RWPE1 (cell line): ENCODE measurements around the gene PTBP3.

ENCODE experiments used
- CTCF ChIA-PET: fragments of 350-600 bp; sonication (Branson Sonifier 250); formaldehyde crosslinking; extraction: SDS; loops from one replicate; lab custom pipeline; 2021; lab: Yijun Ruan, JAX
- POLR2A ChIA-PET: fragments of 400-600 bp; formaldehyde crosslinking; extraction: SDS; loops from one replicate; lab custom pipeline; 2020; ENCODE audit warnings: antibody characterized with exemption; ENCODE audit not compliant: low non-redundant PET; lab: Yijun Ruan, JAX
- DNase-seq: peaks from one replicate; pipeline ENCODE4 v3.0.0; 2012; ENCODE audit warnings: low spot score
- H3K27ac ChIP-seq: fragments of 450-650 bp; 2 replicates; pipeline ENCODE4 v1.5.1; 2017
- CTCF ChIP-seq: fragments of 450-650 bp; conservative IDR thresholded peaks from 2 replicates; pipeline ENCODE4 v1.5.1; 2017; ENCODE audit warnings: low read depth, mild to moderate bottlenecking

PTBP3 gene

GRCh38 chr9:112360047-112360804, 26.8 kb upstream of the PTBP3 start:
- DNase-seq = no peak
- TF ChIP-seq CTCF = no peak
- ChIA-PET CTCF (interaction anchor here (0.6 to 3.5 kb wide), 9 partner anchors 17 to 739 kb away, joined by 3 to 37 read pairs (median 3); partner anchors contain the start of gene PTBP3), POLR2A (no interaction called here)
- peak overlapping the region; percentile 34; the same call in 1 of the 2 replicates for H3K27ac ChIP-seq

- CTCF ChIA-PET = interaction anchor here (0.5 to 0.8 kb wide), 2 partner anchors 309 to 953 kb away, joined by 3 to 5 read pairs; no protein-coding TSS in a partner anchor
- no peak overlapping the region for H3K27ac ChIP-seq
These were observed 22.0 kb upstream of the PTBP3 start for GRCh38 chr9:112355427-112355897.

GRCh38 chr9:112354081-112354743, 20.8 kb upstream of the PTBP3 start:
- POLR2A ChIA-PET = no interaction called here
- no peak overlapping the region for H3K27ac ChIP-seq
- CTCF ChIA-PET = interaction anchor here (0.8 to 1.2 kb wide), 3 partner anchors 241 to 308 kb away, joined by 3 to 5 read pairs (median 4); no protein-coding TSS in a partner anchor
- no peak for TF ChIP-seq CTCF
- no peak for DNase-seq

More at GRCh38 chr9:112355427-112355897, 22.0 kb upstream of the PTBP3 start:
- no peak for DNase-seq
- TF ChIP-seq CTCF = no peak
- POLR2A ChIA-PET = no interaction called here

- no peak overlapping the region for H3K27ac ChIP-seq
- no peak for DNase-seq
- CTCF ChIA-PET = interaction anchor here (0.6 kb wide), 1 partner anchor 19 kb away, joined by 3 read pairs; the partner anchor contains the start of gene PTBP3
- POLR2A ChIA-PET = no interaction called here
- TF ChIP-seq CTCF = no peak
These were observed 18.8 kb upstream of the PTBP3 start for GRCh38 chr9:112352209-112352608.

- no peak for TF ChIP-seq CTCF
- CTCF ChIA-PET = no interaction called here
These were observed 17.8 kb upstream of the PTBP3 start for GRCh38 chr9:112351184-112351583.

GRCh38 chr9:112349008-112349333, 15.6 kb upstream of the PTBP3 start:
- TF ChIP-seq CTCF = no peak
- DNase-seq = no peak
- ChIA-PET POLR2A (no interaction called here), CTCF (interaction anchor here (0.6 to 1.7 kb wide), 2 partner anchors 236 to 556 kb away, joined by 4 to 7 read pairs; no protein-coding TSS in a partner anchor)
- no peak overlapping the region for H3K27ac ChIP-seq

More at GRCh38 chr9:112351184-112351583, 17.8 kb upstream of the PTBP3 start:
- POLR2A ChIA-PET = no interaction called here
- no peak for DNase-seq
- H3K27ac ChIP-seq = no peak overlapping the region
